ENCODE results near the gene GALNT9.

GRCh38 chr12:132205271-132206045, 123.9 kb downstream of the GALNT9 start:
- TF ChIP-seq CTCF (IDR thresholded peaks at IDR 0.05; ENCODE audit: insufficient read depth, low read depth, low read length) (no peak), EZH2 (IDR thresholded peaks at IDR 0.05; ENCODE audit: insufficient read depth, low read length) (peak; percentile 92)

All from astrocyte (in vitro differentiated cells and primary cell).